Omental fat pad (tissue), 4 donors: Measurements from ENCODE around the gene HIKESHI. TPM values are rescaled to one million over a fixed set of nuclear protein-coding genes. Genes with fewer than 3 reads are reported as not detected.
"Not testable (repeated sequence)": the region's sequence is repeated elsewhere in the genome, so short reads cannot be mapped to it uniquely, and the experiment has no call there.

ENCODE experiments used
- ATAC-seq: fragments of 150-250 bp; one replicate; pipeline ENCODE4 v1.9.1; 2016; ENCODE audit warnings: mild to moderate bottlenecking, moderate library complexity; ENCODE audit not compliant: low FRiP score
- DNase-seq: peaks from one replicate; pipeline ENCODE4 v3.0.0-alpha.2; 2019; ENCODE audit warnings: low spot score
- total RNA-seq, 4 donors: library from RNA; depleted of rRNA; stranded (reverse); fragments of >200 nt; gene quantifications; one replicate each; pipeline ENCODE4 v1.1.0, GENCODE V29; 2016
- TF ChIP-seq, protein P1 (sequence below), 3 donors: fragments of 450-650 bp; IDR thresholded peaks; one replicate each; pipeline ENCODE4 v1.5.1; 2016 to 2017; ENCODE audit warnings: antibody characterized with exemption in 3 of 3, mild to moderate bottlenecking in 3 of 3, moderate library complexity in 2 of 3

HIKESHI gene
- total RNA-seq, 4 donors from 2014 or later, result 19.6 to 38.2 (median 33.9) TPM

DNA sequence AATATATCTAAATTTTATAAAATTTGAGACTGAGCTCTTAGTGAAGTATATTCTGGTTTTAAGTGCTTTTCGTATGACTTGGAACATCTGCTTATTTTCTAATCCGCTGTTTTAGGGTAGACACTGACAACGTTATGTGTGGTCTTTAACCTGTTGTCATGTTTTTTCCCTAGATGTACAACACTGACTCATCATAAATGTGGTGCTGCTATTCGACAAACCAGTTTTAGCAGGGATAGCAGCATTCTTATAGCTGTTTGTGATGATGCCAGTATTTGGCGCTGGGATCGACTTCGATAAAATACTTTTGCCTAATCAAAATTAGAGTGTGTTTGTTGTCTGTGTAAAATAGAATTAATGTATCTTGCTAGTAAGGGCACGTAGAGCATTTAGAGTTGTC, 23.8 kb upstream of the HIKESHI start:
- no peak for DNase-seq
- ATAC-seq, result no peak
- TF ChIP-seq, protein P1, sequence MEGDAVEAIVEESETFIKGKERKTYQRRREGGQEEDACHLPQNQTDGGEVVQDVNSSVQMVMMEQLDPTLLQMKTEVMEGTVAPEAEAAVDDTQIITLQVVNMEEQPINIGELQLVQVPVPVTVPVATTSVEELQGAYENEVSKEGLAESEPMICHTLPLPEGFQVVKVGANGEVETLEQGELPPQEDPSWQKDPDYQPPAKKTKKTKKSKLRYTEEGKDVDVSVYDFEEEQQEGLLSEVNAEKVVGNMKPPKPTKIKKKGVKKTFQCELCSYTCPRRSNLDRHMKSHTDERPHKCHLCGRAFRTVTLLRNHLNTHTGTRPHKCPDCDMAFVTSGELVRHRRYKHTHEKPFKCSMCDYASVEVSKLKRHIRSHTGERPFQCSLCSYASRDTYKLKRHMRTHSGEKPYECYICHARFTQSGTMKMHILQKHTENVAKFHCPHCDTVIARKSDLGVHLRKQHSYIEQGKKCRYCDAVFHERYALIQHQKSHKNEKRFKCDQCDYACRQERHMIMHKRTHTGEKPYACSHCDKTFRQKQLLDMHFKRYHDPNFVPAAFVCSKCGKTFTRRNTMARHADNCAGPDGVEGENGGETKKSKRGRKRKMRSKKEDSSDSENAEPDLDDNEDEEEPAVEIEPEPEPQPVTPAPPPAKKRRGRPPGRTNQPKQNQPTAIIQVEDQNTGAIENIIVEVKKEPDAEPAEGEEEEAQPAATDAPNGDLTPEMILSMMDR (IDR thresholded peaks at IDR 0.05), result no peak

DNA sequence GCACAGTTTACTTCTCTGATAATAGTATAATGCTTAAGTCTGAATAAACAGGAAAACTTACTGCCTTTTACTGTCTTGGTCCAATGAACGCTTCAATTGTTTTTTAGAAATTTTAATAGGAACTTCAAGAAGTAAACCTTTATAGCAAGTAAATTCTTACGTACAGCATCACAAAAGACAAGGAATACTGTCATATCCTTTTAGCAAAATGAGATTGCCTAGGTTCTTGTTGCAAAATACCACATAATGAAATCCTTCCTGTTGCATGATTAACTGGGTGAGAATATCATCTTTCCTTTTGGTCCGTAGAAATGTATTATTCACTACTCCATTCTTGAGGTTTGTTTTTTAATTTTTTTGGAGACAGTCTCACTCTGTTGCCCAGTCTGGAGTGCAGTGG, 22.3 kb upstream of the HIKESHI start:
- TF ChIP-seq, protein P1 (IDR thresholded peaks at IDR 0.05), result no peak
- no peak for DNase-seq
- ATAC-seq, result no peak

DNA sequence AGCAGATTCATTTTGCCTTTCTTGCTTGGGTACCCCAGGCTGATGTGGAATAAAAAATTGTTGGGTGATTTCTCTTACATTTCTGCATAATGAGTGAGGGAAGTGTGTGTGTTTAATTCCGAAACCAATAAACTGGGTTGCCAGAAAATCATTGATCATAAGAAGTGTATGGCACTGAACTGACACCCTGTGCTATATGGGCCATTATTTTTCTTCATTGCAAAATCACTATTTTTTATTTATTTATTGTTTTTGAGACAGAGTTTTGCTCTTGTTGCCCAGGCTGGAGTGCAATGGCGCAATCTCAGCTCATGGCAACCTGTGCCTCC, 14.6 kb upstream of the HIKESHI start:
- TF ChIP-seq, protein P1 (IDR thresholded peaks at IDR 0.05), result no peak
- no peak for ATAC-seq
- no peak for DNase-seq

DNA sequence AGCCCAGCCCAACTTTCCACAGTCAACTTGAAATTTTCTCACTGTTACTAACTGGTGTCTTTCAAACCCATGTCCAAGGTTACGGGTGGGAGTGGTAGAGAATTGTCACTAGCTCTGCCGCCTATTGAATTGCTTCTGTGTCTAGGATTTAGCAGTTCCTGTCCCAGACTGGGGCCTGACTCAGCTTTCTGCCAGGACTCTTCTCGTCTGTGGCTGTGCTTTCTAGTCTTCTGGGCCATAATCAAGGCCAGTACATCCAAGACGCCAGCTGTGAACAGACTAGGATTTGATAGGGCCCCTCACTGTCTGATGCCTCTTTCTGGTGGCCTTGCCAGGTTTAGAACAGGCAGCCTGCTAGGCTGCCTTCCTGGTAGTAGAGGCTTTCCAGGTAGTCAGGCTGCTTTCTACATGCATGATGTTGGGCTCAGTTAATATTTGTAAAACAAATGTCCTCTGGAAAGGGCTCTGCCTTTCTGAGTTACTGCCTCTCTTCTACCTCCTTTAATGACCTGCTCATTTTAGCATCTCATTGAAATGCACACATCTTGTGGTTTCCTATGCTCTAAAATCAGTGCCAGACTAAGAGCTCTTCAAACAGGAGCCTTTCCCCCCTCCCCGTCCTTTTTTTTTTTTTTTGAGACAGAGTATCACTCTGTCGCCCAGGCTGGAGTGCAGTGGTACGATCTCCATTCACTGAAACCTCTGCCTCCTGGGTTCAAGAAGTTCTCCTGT, 13.1 kb upstream of the HIKESHI start:
- TF ChIP-seq, protein P1 (IDR thresholded peaks at IDR 0.05), result no peak
- ATAC-seq, result no peak

DNA sequence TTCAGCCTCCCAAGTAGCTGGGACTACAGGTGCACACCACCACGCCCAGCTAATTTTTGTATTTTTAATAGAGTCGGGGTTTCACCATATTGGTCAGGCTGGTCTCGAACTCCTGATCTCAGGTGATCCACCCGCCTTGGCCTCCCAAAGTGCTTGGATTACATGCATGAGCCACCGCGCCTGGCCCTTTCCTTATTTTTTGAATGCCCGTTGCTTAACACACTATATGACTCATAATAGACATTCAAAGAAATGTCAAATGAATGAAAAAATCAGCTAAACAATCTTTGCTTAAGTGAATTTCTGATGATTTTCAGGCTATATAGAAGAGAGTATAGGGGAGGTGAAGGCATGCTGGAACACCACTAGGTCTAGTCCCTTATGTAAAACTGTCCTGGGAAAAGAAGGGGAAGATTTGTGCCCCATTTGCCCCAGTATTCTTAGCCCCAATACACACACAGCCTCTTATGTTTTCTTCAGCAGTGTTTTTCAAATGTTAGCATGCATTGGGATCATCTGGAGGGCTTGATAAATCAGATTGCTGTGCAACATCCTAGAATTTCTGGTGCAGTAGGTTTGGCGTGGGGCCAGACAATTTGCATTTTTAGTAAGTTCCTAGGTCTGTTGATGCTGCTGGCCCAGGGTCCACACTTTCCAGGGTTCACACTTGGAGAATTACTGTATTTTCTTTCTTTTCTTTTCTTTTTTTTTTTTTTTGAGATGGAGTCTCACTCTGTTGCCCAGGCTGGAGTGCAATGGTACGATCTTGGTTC, 12.3 kb upstream of the HIKESHI start:
- not testable (repeated sequence) for ATAC-seq, DNase-seq

More for the DNA sequence above, 13.1 kb upstream of the HIKESHI start:
- no peak for DNase-seq

DNA sequence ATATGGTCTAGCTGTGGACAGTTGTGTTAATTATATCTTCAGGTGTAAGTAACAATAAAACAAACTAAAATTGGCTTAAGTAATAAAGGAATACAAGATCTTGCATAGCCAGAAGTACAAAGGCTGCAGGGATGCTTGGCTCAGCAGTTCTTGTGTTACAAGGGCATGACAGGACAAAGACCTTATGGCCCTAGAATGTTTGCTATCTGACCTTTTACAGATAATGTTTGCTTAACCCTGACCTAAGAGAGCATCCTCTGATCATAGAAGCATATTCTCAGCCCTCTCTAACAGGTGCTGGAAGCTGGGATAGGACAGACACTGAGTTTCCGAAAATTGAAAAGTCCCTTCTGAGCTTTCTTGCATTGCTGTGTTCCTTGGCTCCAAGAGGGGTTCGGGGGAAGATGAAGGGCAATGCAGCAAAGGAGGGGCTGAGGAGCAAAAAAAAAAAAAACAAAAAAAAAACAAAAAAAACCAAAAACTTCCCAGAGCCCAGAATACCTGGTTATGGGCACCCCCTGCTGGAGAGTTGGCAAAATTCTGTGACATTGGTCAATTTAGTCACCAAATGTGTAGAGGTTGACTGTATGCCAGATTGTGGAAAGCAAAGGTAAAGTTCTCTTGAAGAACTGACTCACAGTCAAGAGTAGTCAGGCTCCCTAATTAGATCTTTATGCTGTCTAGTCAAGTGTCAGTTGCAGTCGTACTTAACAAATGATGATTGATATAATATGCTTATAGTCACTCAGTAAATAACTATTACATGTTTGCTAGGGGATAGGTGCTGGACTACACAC, 10.4 kb upstream of the HIKESHI start:
- no peak for DNase-seq
- peak; percentile 71 for ATAC-seq
- TF ChIP-seq, protein P1 (IDR thresholded peaks at IDR 0.05), result no peak

DNA sequence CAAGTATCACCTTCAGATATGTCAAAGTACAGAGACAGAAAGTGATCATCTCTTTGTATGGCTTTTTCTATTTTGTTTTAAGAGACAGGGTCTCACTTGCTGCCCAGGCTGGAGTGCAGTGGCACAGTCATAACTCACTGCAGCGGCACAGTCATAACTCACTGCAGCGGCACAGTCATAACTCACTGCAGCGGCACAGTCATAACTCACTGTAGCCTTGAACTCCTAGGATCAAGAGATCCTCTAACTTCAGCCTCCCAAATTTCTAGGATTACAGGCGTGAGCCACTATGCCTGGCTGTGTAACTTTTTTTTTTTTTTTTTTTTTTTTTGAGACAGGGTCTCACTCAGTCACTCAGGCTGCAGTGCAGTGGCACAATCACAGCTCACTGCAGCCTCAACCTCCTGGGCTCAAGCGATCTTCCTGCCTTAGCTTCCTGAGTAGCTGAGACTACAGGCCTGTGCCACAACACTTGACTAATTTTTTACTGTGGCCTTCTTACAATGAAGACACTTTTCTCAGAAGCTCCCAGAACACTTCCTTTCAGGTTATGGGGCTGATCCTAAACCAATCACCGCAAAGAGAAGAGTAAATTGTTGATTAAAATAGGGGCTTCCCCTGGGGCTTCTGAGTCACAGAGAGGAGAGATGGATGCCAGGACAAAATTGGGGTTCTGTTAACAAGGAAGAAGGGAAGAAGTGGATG, 9.0 kb upstream of the HIKESHI start:
- TF ChIP-seq, protein P1 (IDR thresholded peaks at IDR 0.05), result no peak
- DNase-seq, result no peak
- ATAC-seq, result no peak
